IMR-90 (cell line): Measurements from ENCODE around the gene COL25A1.

Experiments used
- POLR2A ChIP-seq: IDR thresholded peaks from 2 replicates; pipeline ENCODE4 v1.6.1; 2012; ENCODE audit warnings: mild to moderate bottlenecking, low read depth, low read length
- TF ChIP-seq, protein P1 (sequence below): conservative IDR thresholded peaks from 2 replicates; pipeline ENCODE4 v1.5.1; 2012; ENCODE audit warnings: mild to moderate bottlenecking, low read depth, low read length, improper control_type of control experiment

DNA sequence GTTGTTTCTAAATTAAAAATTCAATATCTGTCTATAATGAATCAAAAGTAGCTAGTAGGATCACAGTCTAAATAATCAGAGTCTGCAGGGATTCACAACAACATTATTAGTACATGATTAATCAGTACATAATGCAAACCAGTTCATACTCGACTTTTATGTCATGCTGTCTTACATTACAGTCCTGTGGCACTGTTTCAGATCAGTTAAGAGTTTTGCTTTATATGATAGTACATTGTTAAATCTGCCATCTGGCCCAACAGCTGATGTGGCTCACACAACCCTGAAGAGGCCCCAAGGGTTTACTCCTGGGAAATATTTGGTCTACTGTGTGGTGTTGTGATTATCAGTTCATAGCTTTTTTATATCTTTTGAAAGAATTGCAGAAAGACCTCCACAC, 292.5 kb downstream of the COL25A1 start:
- TF ChIP-seq, protein P1, sequence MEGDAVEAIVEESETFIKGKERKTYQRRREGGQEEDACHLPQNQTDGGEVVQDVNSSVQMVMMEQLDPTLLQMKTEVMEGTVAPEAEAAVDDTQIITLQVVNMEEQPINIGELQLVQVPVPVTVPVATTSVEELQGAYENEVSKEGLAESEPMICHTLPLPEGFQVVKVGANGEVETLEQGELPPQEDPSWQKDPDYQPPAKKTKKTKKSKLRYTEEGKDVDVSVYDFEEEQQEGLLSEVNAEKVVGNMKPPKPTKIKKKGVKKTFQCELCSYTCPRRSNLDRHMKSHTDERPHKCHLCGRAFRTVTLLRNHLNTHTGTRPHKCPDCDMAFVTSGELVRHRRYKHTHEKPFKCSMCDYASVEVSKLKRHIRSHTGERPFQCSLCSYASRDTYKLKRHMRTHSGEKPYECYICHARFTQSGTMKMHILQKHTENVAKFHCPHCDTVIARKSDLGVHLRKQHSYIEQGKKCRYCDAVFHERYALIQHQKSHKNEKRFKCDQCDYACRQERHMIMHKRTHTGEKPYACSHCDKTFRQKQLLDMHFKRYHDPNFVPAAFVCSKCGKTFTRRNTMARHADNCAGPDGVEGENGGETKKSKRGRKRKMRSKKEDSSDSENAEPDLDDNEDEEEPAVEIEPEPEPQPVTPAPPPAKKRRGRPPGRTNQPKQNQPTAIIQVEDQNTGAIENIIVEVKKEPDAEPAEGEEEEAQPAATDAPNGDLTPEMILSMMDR = no peak
- TF ChIP-seq POLR2A = no peak
